ENCODE data around the gene PBX4. TPM values are rescaled to one million over a fixed set of nuclear protein-coding genes. Genes with fewer than 3 reads are reported as not detected.
"Not testable (repeated sequence)": the region's sequence is repeated elsewhere in the genome, so short reads cannot be mapped to it uniquely, and the experiment has no call there.

PBX4 gene, protein sequence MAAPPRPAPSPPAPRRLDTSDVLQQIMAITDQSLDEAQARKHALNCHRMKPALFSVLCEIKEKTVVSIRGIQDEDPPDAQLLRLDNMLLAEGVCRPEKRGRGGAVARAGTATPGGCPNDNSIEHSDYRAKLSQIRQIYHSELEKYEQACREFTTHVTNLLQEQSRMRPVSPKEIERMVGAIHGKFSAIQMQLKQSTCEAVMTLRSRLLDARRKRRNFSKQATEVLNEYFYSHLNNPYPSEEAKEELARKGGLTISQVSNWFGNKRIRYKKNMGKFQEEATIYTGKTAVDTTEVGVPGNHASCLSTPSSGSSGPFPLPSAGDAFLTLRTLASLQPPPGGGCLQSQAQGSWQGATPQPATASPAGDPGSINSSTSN
- 1 to 10 TPM in 3 of 4 donors, not detected in 1; 1.3 to 2.8 (median 1.6) TPM for total RNA-seq

DNA sequence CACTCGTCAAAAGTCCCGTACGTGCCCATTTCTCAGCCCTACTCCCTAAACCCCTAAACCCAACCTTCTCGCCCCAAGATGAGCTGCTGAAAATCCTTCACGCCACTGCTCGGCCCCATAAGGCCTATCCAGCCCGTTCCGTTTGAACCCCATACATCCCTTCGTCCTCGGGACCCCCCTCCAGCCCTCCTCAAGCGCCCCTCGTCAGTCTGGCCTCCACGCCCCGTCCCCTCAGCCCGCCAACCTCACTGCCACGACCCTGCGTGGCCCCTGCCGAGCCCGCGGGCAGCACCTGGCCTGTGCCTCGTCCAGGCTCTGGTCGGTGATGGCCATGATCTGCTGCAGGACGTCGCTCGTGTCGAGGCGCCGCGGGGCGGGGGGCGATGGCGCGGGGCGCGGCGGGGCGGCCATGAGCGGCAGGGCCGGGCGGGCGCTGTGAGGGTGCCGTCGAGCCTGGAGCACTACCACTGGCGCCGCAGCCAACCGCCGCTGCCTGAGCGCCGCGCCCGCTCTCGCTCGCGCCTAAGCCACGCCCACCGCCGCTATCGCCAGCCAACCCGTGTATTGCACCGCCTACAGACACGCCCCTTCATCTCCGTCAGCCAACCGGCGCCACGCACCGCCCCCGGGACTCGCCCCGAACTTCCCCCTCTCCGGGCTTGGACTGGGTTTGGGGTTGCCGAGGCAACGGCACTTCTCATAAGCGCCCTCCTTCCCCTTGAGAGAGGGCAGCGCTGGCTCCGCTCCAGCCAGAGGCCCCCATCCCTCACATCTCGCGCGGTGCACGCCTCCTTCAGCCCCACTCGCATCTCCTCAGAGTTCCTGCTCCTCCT is at the start of gene PBX4:
Gene PBX4 (minus strand): TSS at position 469 of the 833 bp plus-strand sequence. CDS start 58 bp downstream, at position 411.
- no peaks in the 10 kb centered on the region for H3K36me3 ChIP-seq
- no peak within 1 kb of the TSS for H3K27ac ChIP-seq
- intact Hi-C loops (cut with DNase I; ENCODE audit: low total_unique reads), result no loop called here
- H3K9me3 ChIP-seq, result no peaks in the 10 kb centered on the region
- no peaks in the 10 kb centered on the region for H3K4me1 ChIP-seq
- peak within 1 kb of the TSS; percentile 20 to 43 for H3K4me3 ChIP-seq
- peak; percentile 76 to 77 for DNase-seq
- no peaks in the 10 kb centered on the region for H3K27me3 ChIP-seq
- TF ChIP-seq POLR2A (IDR thresholded peaks at IDR 0.05) (peak in 1 of 2 donors; percentile 47), CTCF (IDR thresholded peaks at IDR 0.05) (no peak)

GRCh38 chr19:19665420-19665948 is 47.0 kb upstream of the PBX4 start:
- H3K4me1 ChIP-seq, result peaks cover 0 to 14% of the 10 kb centered on the region in 2 donors
- intact Hi-C loops (cut with DNase I; ENCODE audit: low total_unique reads); H3K9me3 ChIP-seq; H3K36me3 ChIP-seq; DNase-seq; H3K4me3 ChIP-seq; H3K27me3 ChIP-seq; H3K27ac ChIP-seq: not testable (repeated sequence)

GRCh38 chr19:19663256-19664120 is 45.0 kb upstream of the PBX4 start, which contains the start of gene ATP13A1:
Gene ATP13A1, minus strand, starts transcription at chr19:19663676. Its CDS starts 10 bp downstream, at chr19:19663666.
- Histone ChIP-seq H3K4me3 (peak within 1 kb of the TSS; percentile 88 to 96), H3K36me3 (no peaks in the 10 kb centered on the region), H3K27me3 (no peaks in the 10 kb centered on the region), H3K27ac (peak within 1 kb of the TSS; percentile 92 to 98), H3K9me3 (no peaks in the 10 kb centered on the region), H3K4me1 (peaks cover 0 to 8% of the 10 kb centered on the region in 2 donors)
- DNase-seq, result peak; percentile 96
- peak in 3 of 4 experiments; percentile 17 to 20 (median 18) for TF ChIP-seq CTCF (IDR thresholded peaks at IDR 0.05)
- TF ChIP-seq POLR2A (IDR thresholded peaks at IDR 0.05), result peak; percentile 27 to 51
- intact Hi-C loops (cut with DNase I; ENCODE audit: low total_unique reads), result no loop called here

GRCh38 chr19:19662871-19663255 is 44.4 kb upstream of the PBX4 start:
- intact Hi-C loops (cut with DNase I; ENCODE audit: low total_unique reads), result no loop called here
- H3K27ac ChIP-seq, result peak overlapping the region; percentile 92 to 98

More at GRCh38 chr19:19662871-19663255, 44.4 kb upstream of the PBX4 start:
- Histone ChIP-seq H3K36me3 (no peaks in the 10 kb centered on the region), H3K4me1 (peaks cover 0 to 8% of the 10 kb centered on the region in 2 donors), H3K27me3 (no peaks in the 10 kb centered on the region), H3K4me3 (peak overlapping the region; percentile 88 to 96), H3K9me3 (no peaks in the 10 kb centered on the region)
- TF ChIP-seq POLR2A (IDR thresholded peaks at IDR 0.05) (no peak), CTCF (IDR thresholded peaks at IDR 0.05) (no peak)
- DNase-seq, result no peak

Measured in uterus (tissue), 4 donors.